HG02642 (cell line): Measurements from ENCODE around the gene COBL.

Experiments used
- ATAC-seq: cut with Tn5 transposase; IDR thresholded peaks from one replicate; pipeline ENCODE4 v1.9.1; 2021; ENCODE audit warnings: mild to moderate bottlenecking; ENCODE audit not compliant: unreplicated experiment, poor library complexity

Gene COBL

GRCh38 chr7:51128545-51129435, 187.8 kb downstream of the COBL start:
- no peak for ATAC-seq

DNA sequence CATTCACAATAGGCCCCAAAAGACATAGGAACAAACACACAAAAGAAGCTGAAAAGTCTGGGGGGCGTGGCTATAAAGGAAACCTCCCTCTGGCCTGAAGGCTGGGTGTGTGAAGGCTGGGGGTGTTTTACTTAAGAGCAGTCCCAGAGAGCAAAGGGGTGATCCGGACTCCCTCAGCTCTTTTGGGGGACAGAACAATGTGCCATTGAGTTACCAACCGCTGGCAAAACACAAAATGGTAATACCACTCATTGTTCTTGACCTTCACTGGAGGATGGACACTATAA, 189.0 kb downstream of the COBL start:
- no peak for ATAC-seq

DNA sequence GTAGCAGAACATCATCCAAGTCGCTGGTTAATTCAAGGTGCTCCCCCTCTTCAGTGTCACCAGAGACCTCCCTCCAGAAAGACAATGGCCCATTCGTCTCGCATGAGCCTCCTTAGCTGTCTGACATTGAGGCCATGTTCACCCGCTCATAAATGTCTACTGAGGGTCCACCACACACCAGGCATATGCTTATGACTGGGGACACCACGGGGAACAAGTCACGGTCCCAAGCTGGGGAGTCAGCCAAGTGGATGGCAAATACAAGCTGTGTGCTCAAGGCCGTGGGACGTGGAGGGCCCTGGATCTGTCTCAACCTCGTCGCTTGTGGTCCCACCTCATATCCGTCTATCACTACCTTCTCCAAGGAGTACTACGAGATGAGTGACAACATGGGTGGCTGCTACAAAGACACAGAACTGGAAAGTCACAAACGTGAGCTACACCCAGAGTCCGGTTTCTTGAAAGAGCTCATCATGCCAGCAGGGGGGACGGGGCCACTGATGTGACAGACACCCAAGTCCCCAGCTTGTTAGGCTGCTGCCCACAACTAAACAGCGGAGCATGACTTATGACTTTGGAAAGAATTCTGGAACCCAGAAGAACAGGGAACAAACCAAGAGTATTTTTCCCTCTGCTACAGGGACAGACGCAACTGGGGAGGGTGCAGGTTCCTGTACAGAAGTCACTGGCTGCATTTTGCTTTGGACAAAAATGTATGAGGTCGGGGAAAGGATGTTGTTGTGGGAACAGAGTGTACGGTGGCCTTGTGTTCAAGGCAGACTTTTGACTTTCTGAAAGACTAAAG, 189.6 kb downstream of the COBL start:
- ATAC-seq: no peak

- no peak for ATAC-seq
These were observed 190.3 kb downstream of the COBL start for GRCh38 chr7:51126324-51126723.

GRCh38 chr7:51124321-51124720, 192.3 kb downstream of the COBL start:
- no peak for ATAC-seq

- no peak for ATAC-seq
These were observed 193.1 kb downstream of the COBL start for GRCh38 chr7:51123322-51124019.

- ATAC-seq: no peak
These were observed 194.6 kb downstream of the COBL start for GRCh38 chr7:51121931-51122425.

DNA sequence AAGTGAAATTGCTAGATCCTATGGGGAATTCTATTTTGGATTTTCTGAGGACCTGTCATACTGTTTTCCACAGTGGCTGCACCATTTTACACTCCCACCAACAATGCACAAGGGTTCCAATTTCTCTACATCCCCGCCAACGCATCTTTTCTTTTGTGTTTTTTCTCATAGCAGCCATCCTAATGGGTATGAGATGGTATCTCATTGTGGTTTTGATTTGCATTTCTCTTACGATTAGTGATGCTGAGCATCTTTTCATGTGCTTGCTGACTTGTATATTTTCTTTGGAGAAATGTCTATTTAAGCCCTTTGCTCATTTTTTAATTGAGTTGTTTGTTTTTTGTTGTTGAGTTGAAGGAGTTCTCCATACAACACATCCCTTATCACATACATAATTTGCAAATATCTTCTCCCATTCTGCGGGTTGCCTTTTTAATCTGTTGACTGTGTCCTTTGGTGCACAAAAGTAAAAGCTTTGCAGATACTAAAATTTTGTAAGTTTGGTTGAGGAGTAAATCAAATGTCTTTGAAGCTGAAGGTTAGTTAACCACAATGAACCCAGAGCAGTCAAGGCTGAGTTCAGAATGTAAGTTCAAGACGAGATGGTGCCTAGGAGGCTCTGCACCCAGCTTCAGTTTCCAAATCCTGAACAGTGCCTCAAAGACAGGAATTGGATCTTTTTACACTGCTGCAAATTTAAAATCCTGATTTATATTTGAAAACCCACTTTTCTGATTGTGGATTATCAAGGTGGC, 195.4 kb downstream of the COBL start:
- ATAC-seq: no peak

DNA sequence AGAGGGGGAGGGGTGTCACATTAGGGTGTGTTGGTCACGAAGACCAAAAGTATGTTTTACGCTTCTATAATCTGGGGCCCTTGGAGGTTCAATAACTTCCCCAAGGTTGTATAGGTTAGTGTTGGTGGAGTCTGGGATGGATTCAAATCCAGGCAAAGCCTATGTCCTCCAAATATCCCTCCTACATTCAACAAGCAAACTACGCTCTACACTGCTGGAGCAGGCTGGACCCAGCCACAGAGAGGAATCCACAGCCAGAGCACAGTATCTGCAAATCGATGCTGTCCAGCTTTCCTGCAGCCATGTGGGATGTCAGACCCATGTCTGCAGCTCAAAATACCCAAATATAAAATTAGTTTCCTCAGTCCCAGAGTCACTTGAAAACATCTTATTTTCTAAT, 198.0 kb downstream of the COBL start:
- no peak for ATAC-seq

- ATAC-seq: no peak
These were observed 202.1 kb downstream of the COBL start for GRCh38 chr7:51114501-51114900.

DNA sequence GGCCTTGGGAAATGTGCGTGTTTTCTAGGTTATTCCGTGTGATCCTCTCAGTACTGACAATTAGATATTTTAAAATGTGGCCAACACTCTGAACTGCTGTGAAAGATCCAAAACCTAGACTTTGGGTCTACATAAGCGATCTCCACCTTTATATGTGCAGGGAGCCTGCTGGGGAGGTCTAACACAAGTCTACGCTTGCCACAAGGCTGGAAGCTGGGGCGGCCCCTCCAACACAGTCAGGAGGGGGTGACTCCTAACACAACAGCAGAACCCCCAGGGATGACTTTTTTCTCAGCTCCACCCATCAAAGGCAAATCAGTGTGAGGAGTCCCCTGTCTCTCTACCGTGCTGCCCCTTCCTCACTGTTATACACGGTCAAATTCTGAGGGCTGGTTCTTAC, 202.6 kb downstream of the COBL start:
- no peak for ATAC-seq

DNA sequence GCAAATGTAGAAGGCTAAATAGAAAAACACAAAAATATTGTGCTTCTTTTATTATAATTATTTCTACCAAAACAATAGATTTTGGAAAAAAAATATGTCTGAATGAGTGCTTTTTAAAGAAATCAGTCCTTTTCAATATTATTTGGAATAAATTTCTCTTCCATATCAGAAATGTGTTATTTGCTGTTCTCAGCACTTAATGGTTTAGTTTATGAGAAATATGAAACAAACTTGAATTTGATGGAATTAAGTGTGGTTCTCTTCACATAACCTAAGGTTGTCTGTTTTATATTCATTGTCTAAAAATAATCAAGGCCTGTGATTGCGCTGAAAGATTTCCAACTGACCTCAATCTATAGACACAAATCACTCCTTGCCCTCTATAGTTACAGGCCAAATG, 203.0 kb downstream of the COBL start:
- no peak for ATAC-seq

DNA sequence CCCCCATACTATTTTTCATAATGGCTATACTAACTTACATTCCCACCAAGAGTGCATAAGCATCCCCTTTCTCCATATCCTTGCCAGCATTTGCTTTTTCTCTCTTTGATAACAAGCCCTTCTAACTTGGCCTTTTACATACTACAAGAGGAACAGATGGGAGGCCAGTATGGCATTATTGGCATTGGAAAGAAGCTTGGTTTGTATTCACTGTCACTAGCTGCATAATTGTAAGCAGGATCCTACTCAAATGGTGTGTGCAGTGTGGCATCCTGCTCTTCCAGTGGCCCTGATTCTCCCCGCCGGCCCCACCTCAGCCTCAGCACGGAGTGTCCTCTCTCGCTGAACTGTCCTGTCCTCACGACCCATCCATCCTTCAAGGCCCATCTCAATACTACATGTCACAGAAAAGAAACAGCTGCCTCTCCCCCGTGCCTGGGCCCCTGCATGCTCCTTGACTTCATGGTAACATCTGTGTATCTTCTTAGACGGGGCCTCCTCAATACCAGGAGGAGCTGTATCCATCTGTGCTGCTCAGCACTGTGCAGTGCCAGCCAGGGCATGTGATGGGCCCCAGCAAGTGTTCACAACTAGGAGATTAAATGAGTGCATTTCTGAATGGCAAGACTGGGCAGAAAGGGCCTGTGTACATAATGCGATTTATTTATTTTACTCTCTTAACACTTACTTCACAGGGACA, 205.2 kb downstream of the COBL start:
- ATAC-seq: no peak

DNA sequence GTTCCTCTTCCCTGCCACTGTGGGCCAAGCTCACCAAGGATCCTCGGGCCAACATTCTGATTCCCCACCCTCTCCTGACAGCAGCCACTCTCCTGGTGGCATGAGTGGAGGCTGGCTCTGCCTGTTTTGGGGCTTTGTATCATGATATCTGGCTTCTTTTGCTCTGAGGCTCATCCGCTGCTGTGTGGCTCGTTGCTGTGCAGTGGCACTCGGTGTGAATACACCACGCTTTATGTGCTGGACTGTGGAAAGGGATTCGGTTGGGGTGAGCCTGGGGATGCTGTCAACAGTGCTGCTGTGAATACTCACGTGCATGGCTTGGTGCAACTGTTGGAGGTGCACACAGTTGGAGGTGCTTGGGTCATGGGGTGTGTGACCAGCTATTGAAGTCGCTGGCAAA, 208.5 kb downstream of the COBL start:
- ATAC-seq: no peak

- no peak for ATAC-seq
These were observed 212.3 kb downstream of the COBL start for GRCh38 chr7:51104278-51104677.

DNA sequence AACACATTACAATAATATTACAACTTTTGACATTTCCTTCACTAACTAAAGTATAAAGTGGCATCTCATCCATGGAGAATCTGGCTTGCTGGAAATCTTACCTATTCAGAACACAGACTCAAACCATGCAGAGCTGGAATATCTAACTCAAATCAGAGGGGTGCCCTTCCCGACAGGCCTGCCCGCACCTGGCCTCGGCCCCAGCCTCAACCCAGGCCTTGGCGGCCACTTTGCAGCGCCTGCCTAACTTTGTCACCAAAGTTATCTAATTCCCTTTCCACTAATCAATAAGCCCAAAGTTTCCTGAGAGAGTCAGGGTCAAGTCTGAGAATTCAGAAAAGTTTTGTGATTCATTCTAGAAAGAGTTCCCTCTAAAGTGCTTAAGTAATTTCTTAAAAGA, 212.9 kb downstream of the COBL start:
- ATAC-seq: no peak

- no peak for ATAC-seq
These were observed 213.8 kb downstream of the COBL start for GRCh38 chr7:51102828-51103227.

GRCh38 chr7:51101111-51101757, 215.4 kb downstream of the COBL start:
- no peak for ATAC-seq

DNA sequence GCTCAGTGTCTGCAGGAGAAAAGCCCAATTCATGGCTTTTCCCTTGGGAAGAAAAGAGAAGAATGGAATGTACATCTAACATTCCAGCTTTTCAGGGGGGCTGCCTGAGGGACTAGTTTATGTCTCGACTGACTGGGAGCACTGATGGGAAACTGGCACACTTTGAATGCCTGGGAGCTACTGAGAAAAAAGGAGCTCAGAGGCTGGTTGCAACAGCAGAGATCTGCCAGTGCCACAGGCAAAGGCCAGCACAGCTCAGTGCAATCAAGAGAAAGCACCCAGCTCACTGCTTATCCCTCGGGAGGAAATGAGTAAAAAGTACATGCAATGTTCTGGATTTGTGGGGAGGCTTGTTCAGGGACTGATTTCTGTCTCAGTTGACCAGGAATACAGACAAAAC, 226.2 kb downstream of the COBL start:
- ATAC-seq: no peak
